ENCODE data around the gene ZBTB20. TPM values are rescaled to one million over a fixed set of nuclear protein-coding genes. Genes with fewer than 3 reads are reported as not detected.

Gene ZBTB20
- total RNA-seq, 1 donor from 2014 or later: 32.5 TPM

DNA sequence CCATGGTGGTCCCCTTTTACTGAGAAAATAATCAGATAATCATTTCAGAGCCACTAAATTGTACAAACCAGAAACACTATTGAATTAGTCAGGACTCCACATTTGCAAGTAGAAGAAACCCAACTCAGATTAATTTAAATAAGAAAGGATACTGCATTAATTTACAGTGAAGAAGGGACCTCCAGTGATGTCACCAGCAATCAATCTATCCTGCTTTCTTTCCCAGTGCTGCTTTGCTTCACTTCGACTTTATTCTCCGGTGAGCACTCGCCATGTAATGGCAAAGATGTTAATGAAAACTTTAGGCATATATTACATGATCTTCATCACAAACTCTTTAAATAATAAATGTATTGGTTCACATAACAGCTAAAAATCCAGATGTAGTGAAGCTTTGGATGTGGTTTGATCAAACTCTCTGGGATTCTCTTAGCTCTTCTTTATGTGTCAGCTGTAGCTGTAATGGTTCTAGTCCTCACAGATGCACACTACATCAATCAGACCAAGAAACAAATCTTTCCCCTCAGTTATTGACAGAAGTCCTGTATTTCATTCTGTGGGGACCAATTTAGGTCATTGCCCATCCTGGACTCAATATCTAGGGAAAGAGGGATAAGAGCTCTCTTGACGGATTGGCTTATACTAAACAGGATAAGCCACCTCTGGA is 14.2 kb upstream of the ZBTB20 start:
- TF ChIP-seq, protein P1, sequence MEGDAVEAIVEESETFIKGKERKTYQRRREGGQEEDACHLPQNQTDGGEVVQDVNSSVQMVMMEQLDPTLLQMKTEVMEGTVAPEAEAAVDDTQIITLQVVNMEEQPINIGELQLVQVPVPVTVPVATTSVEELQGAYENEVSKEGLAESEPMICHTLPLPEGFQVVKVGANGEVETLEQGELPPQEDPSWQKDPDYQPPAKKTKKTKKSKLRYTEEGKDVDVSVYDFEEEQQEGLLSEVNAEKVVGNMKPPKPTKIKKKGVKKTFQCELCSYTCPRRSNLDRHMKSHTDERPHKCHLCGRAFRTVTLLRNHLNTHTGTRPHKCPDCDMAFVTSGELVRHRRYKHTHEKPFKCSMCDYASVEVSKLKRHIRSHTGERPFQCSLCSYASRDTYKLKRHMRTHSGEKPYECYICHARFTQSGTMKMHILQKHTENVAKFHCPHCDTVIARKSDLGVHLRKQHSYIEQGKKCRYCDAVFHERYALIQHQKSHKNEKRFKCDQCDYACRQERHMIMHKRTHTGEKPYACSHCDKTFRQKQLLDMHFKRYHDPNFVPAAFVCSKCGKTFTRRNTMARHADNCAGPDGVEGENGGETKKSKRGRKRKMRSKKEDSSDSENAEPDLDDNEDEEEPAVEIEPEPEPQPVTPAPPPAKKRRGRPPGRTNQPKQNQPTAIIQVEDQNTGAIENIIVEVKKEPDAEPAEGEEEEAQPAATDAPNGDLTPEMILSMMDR (IDR thresholded peaks at IDR 0.05; ENCODE audit: insufficient read depth, low read length, poor library complexity, severe bottlenecking): no peak
- Histone ChIP-seq H3K36me3 (ENCODE audit: control insufficient read depth, insufficient read depth, low read length) (no peaks in the 10 kb centered on the region), H3K4me3 (ENCODE audit: low read depth, low read length) (no peak overlapping the region), H3K27me3 (ENCODE audit: control insufficient read depth, insufficient read depth, low read length) (no peaks in the 10 kb centered on the region)
- DNase-seq (ENCODE audit: low read depth): no peak

DNA sequence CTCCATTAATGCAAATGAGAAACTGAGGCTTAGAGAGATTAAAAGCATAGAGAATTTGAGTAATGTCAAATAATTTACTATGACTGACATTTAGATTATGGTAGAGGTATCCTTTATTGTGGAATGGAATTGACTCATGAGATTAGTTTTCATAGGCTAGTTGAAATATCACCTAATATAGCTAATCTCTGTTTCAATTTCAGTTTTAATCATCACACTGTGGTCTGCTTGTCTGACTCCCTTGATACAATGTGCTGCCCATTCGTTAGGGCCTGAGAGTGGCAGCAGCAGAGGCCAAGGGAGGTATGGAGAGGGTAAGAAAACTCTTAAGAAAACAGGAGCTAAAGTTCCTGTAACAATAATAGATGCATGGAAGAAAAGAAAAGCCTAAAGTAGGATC is 13.2 kb upstream of the ZBTB20 start:
- Histone ChIP-seq H3K36me3 (ENCODE audit: control insufficient read depth, insufficient read depth, low read length) (no peaks in the 10 kb centered on the region), H3K4me3 (ENCODE audit: low read depth, low read length) (no peak overlapping the region), H3K27me3 (ENCODE audit: control insufficient read depth, insufficient read depth, low read length) (no peaks in the 10 kb centered on the region)
- TF ChIP-seq, protein P1 (IDR thresholded peaks at IDR 0.05; ENCODE audit: insufficient read depth, low read length, poor library complexity, severe bottlenecking): no peak
- no peak for DNase-seq (ENCODE audit: low read depth)

DNA sequence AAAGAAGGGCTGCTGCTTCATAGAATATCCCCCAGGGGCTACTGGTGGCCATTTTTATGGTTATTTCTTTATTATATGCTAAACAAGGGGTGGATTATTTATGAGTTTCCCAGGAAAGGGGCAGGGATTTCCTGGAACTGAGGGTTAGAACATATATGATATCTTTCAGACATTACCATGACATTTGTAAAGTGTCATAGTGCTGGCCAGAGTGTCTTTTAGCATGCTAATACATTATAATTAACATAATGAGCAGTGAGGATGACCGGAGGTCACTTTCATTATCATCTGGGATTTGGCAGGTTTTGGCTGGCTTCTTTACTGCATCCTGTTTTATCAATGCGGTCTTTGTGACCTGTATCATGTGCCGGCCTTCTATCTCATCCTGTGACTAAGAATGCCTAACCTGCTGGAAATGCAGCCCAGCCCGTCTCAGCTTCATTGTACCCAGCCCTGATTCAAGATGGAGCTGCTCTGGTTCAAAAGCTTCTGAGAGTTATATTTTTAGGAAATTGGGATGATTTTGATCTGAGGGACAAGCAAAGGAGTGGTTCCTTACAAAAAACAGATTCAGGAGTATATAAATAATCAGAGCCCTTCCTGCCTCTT is 9.1 kb upstream of the ZBTB20 start:
- TF ChIP-seq, protein P1 (IDR thresholded peaks at IDR 0.05; ENCODE audit: insufficient read depth, low read length, poor library complexity, severe bottlenecking): no peak
- no peaks in the 10 kb centered on the region for H3K36me3 ChIP-seq (ENCODE audit: control insufficient read depth, insufficient read depth, low read length)
- H3K4me3 ChIP-seq (ENCODE audit: low read depth, low read length): no peak overlapping the region
- DNase-seq (ENCODE audit: low read depth): no peak
- H3K27me3 ChIP-seq (ENCODE audit: control insufficient read depth, insufficient read depth, low read length): no peaks in the 10 kb centered on the region

DNA sequence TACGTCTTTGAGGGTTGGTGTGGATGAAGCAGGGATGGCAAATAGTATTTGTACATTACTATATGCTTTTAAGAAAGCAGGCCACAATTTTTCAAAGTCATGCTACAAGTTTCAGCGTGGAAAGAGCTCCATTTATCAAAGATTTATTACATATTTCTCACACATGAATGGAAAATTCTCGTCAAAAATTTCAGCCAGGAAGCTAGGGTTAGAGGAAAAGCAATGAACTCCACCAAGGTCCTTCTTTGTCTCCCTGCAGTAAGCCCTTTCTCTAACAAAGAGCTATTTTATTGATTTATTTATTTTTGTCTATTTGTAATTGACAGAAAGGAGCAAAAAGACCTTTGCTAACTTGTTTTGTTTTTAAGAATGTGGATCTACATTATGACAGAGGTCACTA is 7.5 kb upstream of the ZBTB20 start:
- TF ChIP-seq, protein P1 (IDR thresholded peaks at IDR 0.05; ENCODE audit: insufficient read depth, low read length, poor library complexity, severe bottlenecking): no peak
- DNase-seq (ENCODE audit: low read depth): no peak
- H3K27me3 ChIP-seq (ENCODE audit: control insufficient read depth, insufficient read depth, low read length): no peaks in the 10 kb centered on the region
- no peak overlapping the region for H3K4me3 ChIP-seq (ENCODE audit: low read depth, low read length)
- H3K36me3 ChIP-seq (ENCODE audit: control insufficient read depth, insufficient read depth, low read length): no peaks in the 10 kb centered on the region

DNA sequence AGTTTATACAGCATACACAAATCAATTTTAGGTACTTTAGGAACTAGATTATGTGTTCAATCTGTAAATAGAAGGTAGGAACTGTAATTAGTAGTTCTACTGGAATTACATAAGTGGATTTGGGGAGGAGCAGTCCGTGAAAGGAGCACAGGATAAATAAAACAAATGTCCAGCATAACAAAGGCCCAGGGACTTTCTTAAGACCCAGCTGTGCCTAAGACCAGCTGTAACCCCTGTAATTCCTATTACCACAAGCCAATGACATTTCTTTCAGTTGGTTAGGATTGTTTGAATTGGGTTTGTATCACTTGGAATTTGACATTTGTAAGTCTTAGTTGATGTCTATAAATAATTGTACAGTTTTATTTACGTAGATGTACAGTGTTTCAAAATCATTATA is 4.8 kb upstream of the ZBTB20 start:
- DNase-seq (ENCODE audit: low read depth): no peak
- TF ChIP-seq, protein P1 (IDR thresholded peaks at IDR 0.05; ENCODE audit: insufficient read depth, low read length, poor library complexity, severe bottlenecking): no peak
- Histone ChIP-seq H3K4me3 (ENCODE audit: low read depth, low read length) (no peak overlapping the region), H3K36me3 (ENCODE audit: control insufficient read depth, insufficient read depth, low read length) (no peaks in the 10 kb centered on the region), H3K27me3 (ENCODE audit: control insufficient read depth, insufficient read depth, low read length) (no peaks in the 10 kb centered on the region)
